HG03521 (cell line): ENCODE results near the gene CRIP2.

Experiments
- ATAC-seq: cut with Tn5 transposase; IDR thresholded peaks from one replicate; pipeline ENCODE4 v1.9.1; 2021; ENCODE audit warnings: mild to moderate bottlenecking, moderate library complexity; ENCODE audit not compliant: unreplicated experiment

Gene CRIP2, protein sequence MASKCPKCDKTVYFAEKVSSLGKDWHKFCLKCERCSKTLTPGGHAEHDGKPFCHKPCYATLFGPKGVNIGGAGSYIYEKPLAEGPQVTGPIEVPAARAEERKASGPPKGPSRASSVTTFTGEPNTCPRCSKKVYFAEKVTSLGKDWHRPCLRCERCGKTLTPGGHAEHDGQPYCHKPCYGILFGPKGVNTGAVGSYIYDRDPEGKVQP

DNA sequence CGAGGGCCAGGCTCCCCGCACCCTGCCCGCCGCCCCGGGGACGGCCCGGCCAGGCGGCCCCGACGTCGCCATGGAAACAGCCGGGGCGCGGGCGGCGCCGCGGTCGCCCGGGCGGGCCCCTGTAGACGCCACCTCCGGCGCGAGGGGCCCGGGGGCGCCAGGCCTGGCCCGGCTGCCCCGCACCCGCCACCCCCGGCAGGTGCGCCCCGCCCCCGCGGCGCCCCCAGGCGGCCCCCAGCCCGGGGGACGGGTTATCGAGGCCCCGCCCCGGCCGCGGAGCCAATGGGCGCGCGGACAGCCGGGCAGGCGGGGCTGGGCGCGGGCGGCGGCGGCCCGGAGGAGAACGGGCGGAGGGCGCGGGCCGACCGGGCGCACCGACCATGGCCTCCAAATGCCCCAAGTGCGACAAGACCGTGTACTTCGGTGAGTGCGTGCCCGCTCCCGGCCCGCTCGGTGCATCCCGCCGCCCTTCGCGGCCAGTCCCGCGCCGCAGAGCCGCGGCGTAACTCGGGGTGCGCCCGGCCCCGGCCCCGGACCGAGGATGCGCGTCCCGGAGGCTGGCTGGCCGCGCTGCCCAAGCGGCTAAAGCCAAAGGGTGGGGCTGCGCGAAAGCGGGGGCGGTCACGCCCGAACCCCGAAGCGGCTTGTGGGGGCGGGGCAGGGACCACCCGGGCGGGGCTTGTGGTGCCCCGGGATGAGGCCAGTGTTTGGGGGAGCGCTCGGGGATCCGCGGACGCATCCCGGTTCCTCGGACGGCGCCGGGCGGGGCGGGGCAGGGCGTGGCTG is at the start of gene CRIP2:
Gene CRIP2 (plus strand): TSS at position 339 of the 786 bp plus-strand sequence. CDS start 42 bp downstream, at position 381.
- ATAC-seq: no peak

DNA sequence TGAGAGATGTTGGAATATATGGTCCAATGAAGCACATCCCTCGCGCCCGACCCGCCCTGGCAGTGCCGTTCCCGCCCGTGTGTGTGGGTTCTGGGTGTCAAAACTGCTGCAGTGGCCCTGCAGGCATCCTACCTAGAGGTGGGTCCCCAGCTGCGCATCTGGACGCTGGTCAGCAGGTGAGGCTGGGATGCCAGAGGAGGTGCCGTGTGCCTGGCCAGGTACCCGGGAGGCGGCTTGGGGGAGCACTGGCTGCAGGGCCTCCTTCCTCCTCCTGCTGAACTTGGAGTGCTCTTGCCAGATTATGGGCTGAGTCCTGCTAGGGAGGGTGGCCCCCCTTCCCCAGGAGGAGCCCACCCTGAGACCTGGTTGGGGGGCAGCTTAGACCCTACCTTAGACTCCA is 49.8 kb upstream of the CRIP2 start:
- no peak for ATAC-seq

DNA sequence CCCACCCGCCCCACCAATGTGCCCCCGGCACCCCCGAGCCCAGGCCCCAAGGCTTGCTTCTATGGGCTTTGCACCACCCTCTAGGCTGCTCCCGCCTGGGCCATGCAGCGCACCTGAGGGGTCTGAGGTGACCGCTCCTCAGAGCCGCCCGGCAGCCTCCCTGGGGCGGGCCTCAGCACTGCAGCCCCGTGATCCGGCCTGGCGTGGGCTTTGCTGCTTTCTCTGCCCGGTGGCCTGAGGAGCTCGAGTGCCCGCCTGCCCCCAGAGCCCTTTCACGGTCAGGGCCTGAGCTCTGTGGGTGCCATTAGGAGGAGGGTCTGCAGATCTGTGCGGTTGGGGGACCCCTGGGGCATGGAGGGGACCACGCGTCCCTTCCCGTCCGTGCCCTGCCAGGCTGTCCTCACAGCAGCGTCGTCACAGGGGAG is 48.8 kb upstream of the CRIP2 start:
- no peak for ATAC-seq

DNA sequence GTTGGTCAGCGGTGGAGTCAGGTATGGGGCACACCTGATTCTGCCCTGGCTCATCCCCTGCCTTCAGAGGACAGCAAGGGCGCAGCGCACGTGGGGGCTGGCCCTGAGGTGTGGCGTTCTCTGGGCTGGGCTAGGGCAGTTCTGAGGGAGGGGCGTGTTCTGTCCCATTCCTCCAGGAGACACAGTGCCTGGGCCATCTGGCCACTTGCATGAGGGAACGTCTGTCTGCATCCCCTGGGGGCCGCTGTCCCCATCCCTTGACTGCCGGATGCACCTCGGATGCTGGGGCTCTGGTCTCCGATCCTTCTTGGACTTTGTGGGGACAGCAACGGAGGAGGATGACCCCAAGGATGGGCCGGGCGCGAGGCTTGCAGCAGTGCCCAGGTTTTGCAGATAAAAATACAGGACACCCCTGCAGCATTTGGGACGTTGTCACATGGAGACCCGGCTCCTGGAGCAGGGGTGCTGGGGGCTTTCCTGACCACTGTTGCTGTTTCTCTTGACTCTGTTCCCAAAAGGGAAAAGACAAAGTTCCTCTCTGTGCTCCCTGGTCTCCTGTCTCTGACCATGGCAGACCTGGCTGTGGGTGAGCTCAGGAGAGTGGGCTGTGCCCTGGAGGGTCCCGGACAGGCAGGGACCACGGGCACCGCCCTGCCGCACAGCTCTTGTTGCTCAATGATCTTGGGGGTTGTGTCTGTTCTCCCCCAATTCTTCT is 48.0 kb upstream of the CRIP2 start:
- ATAC-seq: no peak

DNA sequence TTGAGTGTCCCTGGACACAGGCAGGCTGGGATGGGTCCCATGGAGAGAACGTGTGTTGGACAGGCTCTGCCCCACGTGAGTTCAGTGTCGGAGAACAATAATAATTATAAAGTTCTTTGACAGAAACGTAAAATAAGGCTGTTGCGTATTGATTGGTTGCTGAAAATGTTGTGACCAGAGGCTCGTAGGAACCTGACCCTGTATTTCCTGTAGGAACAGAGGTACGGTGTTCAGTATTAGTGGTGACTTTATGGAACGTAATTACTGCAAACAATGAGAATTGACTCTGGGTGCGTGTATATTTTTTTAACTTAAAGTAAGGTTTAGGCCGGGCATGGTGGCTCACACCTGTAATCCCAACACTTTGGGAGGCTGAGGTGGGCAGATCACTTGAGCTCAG is 47.2 kb upstream of the CRIP2 start:
- ATAC-seq: no peak

DNA sequence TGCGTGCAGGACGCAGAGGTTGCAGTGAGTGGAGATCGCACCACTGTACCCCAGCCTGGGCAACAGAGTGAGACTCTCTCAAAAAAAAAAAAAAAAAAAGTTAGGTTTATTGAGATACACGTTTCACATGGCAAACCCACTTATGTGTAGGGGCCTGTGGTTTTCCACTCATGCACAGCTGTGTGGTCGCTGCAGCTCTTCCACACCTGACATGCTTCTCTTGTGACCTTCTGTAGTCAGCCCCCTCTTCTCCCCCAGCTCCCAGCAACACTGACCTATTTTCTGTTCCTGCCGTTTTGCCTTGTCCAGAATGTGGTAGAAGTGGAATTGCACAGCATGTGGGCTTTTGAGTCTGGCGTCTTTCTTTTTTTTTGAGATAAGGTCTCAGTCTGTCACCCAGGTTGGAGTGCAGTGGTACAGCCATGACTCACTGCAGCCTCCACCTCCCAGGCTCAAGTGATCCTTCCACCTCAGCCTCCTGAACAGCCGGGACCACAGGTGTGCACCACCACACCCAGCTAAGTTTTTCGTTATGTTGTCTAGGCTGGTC is 46.6 kb upstream of the CRIP2 start:
- no peak for ATAC-seq

DNA sequence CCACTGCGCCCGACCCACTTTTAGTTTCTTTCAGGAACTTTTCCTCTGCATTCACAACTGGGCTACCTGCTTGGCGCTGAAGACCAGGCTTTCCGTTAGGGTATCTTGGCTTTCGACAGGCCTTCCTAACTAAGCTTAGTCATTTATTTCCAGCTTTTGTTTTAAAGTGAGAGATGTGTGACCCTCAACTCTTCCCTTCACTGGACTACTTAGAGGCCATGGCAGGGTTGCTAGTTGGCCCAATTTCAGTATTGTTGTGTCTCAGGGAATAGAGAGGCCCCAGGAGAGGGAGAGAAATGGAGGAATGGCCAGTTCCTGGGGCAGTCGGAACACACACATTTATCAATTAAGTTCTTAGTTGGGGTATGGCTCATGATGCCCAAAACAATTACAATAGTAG is 44.6 kb upstream of the CRIP2 start:
- ATAC-seq: no peak

DNA sequence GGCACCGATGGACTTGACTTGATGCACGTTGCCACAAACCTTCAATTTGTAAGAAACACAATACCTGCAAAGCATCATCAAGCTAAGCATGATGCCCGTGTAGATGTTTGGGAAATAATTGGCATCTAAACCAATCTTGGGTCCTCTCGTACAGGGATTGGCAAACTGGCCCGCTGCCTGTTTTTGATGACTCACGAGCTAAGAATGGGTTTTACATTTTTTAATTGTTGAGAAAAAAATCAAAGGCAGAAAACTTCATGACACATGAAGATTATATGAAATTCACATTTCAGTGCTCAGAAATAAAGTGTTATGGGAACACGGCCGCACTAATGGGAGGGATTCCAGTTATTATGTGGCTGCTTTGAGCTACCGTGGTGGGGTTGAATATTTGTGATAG is 44.1 kb upstream of the CRIP2 start:
- ATAC-seq: no peak

DNA sequence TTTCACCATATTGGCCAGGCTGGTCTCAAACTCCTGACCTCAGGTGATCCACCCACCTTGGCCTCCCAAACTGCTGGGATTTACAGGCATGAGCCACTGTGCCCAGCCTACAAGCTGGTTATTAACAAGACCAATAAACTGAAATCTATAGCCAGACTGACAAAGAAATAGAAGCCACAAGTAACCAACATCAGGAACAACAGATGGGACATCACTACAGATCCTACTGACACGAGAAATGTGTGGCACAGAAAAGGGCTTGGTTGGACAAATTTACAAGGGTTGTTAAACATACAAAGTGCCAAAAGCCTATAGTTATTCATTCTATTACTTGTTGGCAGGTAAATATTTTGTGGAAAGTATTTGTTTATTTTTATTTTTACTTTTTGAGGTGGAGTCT is 43.4 kb upstream of the CRIP2 start:
- ATAC-seq: no peak

DNA sequence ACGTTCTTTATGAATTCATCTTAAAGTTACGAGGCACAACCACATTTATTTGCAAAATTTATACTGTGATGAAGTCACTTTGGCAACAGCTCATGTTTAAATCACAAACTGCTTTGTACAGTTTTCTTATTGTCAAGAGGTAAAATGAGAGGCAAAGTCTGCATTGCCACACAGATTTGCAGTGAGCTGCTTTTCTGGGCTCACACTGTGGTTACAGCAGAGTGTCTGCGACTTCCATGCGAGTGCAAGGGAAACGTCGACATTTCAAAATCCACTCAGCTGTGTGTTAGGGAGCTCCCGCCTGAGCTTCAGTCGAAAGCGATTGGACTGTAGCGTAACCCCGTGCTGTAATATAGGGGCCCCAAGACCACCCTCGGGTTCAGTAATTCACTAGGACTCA is 42.0 kb upstream of the CRIP2 start:
- ATAC-seq: no peak

DNA sequence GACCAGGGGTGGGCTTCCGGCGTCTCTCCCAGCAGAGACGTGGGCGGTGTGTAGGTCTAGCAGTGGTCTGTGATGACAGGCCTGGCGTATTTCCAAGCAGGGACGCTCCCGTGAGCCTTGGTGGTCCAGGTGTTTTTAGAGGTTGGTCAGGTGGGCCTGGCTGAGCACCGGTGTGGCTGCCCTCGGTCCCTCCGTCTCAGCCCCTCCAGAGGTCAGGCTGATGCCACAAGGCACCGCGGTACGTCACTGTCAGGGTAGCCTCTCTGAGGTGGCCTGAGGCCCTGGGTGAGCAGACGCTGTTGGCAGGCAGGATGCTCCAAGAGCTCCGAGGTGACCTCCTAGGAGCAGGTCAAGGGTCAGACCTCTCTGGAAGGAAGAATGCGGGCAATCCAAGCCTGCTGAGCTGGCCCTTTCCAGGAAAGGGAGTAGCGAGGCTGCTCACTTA is 41.4 kb upstream of the CRIP2 start:
- no peak for ATAC-seq

DNA sequence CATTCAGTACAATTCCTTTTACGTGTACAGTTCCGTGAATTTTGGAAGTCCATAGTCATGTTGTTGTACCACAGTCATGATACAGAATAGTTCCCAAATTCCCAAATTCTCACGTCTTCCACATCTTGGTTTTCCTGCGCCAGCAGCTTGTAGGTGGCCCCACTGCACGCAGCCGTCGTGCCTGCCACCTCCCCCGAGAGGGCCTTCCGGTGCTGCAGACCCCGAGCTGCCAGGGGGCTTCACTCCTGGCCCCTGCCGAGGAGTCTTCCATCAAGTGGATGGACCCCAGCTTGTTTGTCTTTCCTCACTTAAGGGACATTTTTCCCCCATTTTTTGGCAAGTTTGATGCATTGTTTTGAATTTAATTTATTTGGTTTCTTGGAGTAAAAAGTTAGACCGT is 38.2 kb upstream of the CRIP2 start:
- no peak for ATAC-seq

DNA sequence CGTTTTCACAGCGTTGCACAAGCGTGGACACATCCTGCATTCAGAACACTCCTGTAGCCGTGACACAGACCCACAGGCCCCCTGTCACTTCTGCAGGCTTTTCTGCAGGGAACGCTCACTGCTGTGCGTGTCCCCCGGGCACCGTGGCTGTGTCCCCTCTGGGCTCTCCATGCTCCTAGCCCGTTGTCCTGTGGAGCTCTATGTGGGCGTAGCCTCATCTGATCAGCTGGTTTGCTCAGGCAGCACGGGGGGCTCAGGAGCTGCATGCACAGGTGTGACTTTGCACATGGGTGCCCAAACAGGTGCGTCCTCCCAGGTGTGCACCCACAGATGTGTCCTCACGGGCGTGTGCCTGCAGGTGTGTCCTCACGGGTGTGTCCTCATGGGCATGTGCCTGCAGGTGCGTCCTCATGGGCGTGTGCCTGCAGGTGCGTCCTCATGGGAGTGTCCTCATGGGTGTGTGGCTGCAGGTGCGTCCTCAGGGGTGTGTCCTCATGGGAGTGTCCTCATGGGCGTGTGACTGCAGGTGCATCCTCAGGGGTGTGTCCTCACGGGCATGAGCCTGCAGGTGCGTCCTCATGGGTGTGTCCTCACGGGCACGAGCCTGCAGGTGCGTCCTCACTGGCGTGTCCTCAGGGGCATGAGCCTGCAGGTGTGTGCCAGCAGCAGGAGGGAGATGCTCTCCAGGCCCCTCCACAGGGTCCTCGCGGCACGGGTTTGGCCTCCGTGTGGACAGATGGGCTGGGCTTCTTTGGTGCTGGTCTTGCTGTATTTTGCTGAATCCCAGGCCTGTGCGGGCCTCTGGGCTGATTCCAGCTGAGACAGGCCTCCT is 37.5 kb upstream of the CRIP2 start:
- no peak for ATAC-seq

DNA sequence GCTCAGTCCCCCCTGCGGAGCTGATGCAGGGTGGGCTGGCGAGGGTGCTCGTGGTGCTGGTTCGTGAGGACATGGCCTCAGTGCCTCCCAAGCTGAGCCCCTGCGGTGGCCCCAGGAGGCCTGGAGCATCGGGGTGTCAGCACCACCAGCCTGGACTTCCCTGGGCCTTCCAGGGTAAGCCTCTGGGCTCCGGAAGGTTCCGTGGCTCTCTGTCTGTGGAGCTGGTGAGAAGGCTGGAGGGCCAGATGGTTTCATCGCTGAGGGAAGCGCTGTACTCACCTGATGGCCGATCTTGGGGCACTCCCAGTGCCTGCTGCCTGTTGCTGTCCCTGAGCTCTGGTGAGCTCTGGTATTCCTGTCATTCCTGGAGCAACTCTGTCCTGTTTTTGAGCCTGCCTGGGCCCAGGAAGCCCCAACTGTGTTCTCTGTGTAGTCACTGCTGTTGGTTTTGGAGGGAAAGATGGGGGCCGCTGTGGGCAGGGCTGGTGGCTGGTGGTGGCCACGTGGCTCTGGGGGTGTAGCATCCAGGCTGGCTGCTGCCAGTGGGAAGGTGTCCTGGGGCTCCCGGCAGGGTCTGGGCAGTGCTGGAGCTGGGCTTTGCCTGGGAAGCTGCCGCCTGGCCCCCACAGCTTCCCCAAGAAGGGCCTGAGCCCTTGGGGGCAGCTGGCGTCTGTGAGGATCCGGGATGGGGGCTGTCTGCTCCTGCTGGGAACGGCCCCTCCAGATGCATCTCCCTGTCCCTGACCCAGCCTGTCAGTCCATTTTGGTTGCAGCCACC is 36.7 kb upstream of the CRIP2 start:
- no peak for ATAC-seq

DNA sequence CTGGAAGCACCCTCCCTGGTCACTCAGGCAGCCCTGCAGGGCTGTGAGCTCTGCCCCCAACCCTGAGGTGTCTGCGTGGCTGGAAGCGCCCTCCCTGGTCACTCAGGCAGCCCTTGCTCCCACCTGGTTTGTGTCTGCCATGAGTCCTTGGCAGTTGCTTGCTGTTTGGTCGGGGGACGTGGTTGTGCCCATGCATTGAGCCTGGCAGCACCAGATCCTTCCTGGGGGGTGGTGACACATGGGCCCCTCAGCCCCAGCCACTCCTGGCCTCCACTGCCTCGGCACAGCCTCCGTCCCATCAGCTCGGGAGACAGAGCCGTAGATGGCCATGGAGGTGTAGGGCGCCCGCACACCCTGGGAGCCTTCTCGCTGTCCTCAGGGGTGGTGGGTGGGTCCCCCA is 35.4 kb upstream of the CRIP2 start:
- no peak for ATAC-seq

DNA sequence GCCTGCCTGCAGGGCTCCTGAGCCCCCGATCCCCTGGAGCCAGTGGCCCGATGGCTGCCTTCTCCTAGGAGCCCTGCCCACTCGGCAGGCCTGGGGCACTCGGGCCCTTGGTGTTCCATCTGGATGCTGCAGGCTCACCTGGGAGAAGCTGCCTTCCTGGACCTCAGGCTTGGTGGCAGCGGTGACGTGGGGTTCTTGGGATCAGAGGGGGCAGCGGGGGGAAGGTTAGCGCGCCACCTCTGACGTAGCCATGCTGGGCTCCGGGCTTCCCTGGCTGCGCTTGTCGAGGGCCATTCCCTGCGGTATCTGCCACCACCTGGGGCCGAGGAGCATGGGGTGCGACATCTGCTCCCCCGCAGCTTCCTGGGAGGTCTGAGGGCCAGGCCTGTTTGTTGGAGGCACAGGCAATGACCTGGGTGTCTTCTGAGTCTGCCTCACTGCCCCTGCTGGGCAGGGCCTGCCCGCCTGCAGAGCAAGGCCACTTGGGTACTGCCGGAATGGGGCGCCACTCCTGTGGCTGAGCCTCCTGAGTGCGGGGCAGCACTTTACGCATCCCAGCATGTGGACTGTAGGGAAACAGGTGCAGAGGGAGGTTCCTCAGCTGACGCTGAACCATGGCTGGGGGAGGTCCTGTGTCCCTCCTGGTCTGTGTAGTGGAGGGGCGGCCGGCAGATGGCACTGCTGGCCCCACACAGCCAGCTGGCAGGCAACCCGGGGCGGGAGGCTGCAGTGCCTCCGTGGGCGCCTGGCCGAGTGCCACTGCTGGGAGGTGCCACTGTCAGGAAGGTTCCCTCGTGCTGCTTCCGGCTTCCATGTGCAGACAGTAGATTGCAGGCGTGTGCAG is 34.7 kb upstream of the CRIP2 start:
- ATAC-seq: no peak

DNA sequence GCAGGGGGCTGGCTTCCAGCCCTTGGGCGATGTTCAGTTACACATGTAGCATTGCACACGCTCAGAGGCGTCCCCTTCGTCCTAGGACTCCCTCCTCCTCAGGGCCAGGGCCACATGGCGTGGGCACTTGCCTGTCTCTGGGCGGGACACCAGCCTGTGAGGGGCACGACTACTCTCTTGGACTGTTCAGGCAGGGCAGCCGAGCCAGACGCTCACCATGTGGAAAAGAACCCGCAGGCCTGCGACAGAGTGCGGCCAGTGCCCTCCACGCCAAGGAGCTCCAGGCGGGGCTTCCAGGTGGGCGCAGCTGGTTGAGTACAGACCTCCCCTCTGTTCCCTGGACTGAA is 34.1 kb upstream of the CRIP2 start:
- no peak for ATAC-seq

DNA sequence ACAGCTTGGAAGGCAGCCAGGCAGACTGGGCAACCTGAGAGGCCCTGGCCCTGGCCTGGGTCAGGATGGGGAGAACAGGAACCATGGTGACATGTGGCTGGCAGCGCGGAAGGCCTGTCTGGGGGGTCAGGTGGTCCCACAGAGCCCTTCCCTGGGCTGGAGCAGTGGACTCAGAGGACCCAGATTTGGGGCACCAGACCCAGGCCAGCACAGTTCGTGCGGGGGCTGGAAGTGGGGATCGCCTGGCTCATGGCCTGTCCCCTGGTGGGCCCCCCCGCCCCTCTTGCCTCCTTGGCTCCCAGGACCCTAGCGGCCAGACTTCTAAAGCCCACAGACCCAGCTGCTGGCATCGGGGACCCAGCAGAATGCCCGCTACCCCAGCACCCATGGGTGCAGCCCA is 33.6 kb upstream of the CRIP2 start:
- no peak for ATAC-seq

DNA sequence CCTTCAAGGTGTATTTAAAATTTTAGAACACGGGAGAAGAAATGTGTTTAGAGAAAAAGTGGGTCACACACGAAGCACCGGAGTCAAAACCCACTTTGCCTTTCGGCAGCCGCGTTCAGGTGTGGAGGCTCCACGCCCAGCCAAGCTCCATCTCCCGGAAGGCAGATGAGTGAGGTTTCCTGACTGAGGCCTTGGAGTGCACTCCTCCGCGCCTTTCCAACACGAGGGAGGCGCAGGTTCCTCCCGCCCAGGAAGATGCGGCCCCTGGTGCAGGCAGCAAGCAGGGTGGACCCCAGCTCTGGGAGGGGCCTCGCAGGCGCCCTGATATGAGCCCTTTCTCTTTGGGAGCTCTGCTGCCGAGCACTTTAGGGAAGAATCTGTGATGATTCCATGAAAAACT is 32.5 kb upstream of the CRIP2 start:
- no peak for ATAC-seq
